BJ (cell line): ENCODE data around the gene CAPNS1. TPM values are rescaled to one million over a fixed set of nuclear protein-coding genes. Genes with fewer than 3 reads are reported as not detected.
"Not testable (repeated sequence)": the region's sequence is repeated elsewhere in the genome, so short reads cannot be mapped to it uniquely, and the experiment has no call there.

ENCODE experiments used
- CTCF ChIA-PET: fragments of 350-600 bp; formaldehyde crosslinking; extraction: SDS; loops from one replicate; lab custom pipeline; 2021; ENCODE audit warnings: antibody characterized with exemption, inconsistent platforms; lab: Yijun Ruan, JAX
- POLR2A ChIA-PET: fragments of 300-600 bp; sonication (Branson Sonifier 250); formaldehyde crosslinking; extraction: SDS; loops from one replicate; lab custom pipeline; 2021; ENCODE audit warnings: antibody characterized with exemption; lab: Charles Lee
- DNase-seq: peaks from one replicate; pipeline ENCODE4 v3.0.0-alpha.2; 2011; ENCODE audit warnings: low read depth
- H3K27me3 ChIP-seq: 2 replicates; pipeline ENCODE4 v1.6.0; 2011; ENCODE audit warnings: low read length; ENCODE audit not compliant: control insufficient read depth, insufficient read depth
- H3K36me3 ChIP-seq: 2 replicates; pipeline ENCODE4 v1.5.1; 2011; ENCODE audit warnings: low read length; ENCODE audit not compliant: control insufficient read depth, insufficient read depth
- H3K4me3 ChIP-seq: 2 replicates; pipeline ENCODE4 v1.5.1; 2011; ENCODE audit warnings: low read depth, mild to moderate bottlenecking, control low read depth, low read length
- polyA plus RNA-seq: library from polyadenylated mRNA; depleted of rRNA; stranded (reverse); fragments of >200 nt; gene quantifications from 2 replicates; pipeline ENCODE4 v1.2.3, GENCODE V29; 2011
- TF ChIP-seq, protein P1 (sequence below): IDR thresholded peaks from 2 replicates; pipeline ENCODE4 v1.5.1; 2011; ENCODE audit warnings: low read depth, mild to moderate bottlenecking, control low read depth, inconsistent platforms, low read length, moderate library complexity; ENCODE audit not compliant: insufficient read depth

Gene CAPNS1
- polyA plus RNA-seq, 1 experiment = 1,299 TPM

GRCh38 chr19:36120092-36120983 is 19.5 kb upstream of the CAPNS1 start:
- POLR2A ChIA-PET = no interaction called here
- H3K36me3 ChIP-seq = peaks cover 12% of the 10 kb centered on the region

DNA sequence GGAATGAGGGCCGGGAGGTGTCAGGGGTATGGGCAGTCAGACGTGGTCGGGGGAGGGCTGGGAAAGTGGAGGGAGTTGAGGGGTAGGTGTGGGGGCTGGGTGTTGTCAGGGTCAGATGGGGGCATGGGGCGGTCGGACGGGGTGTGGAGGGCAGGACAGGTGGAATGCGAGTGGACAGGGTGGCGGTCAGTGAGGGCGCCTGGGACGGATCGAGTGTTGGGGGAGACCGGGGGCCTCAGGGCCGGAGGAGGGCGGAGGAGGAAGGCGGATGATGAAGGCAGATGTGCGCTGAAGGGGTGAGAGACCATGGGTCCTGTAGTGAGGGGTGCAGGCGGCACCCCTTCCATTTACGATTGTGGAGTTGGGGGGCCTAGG is 18.9 kb upstream of the CAPNS1 start:
- DNase-seq = no peak
- H3K36me3 ChIP-seq = peaks cover 15% of the 10 kb centered on the region
- CTCF ChIA-PET = no interaction called here
- TF ChIP-seq, protein P1, sequence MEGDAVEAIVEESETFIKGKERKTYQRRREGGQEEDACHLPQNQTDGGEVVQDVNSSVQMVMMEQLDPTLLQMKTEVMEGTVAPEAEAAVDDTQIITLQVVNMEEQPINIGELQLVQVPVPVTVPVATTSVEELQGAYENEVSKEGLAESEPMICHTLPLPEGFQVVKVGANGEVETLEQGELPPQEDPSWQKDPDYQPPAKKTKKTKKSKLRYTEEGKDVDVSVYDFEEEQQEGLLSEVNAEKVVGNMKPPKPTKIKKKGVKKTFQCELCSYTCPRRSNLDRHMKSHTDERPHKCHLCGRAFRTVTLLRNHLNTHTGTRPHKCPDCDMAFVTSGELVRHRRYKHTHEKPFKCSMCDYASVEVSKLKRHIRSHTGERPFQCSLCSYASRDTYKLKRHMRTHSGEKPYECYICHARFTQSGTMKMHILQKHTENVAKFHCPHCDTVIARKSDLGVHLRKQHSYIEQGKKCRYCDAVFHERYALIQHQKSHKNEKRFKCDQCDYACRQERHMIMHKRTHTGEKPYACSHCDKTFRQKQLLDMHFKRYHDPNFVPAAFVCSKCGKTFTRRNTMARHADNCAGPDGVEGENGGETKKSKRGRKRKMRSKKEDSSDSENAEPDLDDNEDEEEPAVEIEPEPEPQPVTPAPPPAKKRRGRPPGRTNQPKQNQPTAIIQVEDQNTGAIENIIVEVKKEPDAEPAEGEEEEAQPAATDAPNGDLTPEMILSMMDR = no peak
- no peaks in the 10 kb centered on the region for H3K27me3 ChIP-seq
- no peak overlapping the region for H3K4me3 ChIP-seq
- POLR2A ChIA-PET = no interaction called here

More at GRCh38 chr19:36120092-36120983, 19.5 kb upstream of the CAPNS1 start:
- Histone ChIP-seq H3K27me3 (no peaks in the 10 kb centered on the region), H3K4me3 (no peak overlapping the region)
- TF ChIP-seq, protein P1 = no peak
- CTCF ChIA-PET = interaction anchor here (1.8 kb wide), 1 partner anchor 8 kb away, joined by 9 read pairs; no protein-coding TSS in a partner anchor
- DNase-seq = no peak

DNA sequence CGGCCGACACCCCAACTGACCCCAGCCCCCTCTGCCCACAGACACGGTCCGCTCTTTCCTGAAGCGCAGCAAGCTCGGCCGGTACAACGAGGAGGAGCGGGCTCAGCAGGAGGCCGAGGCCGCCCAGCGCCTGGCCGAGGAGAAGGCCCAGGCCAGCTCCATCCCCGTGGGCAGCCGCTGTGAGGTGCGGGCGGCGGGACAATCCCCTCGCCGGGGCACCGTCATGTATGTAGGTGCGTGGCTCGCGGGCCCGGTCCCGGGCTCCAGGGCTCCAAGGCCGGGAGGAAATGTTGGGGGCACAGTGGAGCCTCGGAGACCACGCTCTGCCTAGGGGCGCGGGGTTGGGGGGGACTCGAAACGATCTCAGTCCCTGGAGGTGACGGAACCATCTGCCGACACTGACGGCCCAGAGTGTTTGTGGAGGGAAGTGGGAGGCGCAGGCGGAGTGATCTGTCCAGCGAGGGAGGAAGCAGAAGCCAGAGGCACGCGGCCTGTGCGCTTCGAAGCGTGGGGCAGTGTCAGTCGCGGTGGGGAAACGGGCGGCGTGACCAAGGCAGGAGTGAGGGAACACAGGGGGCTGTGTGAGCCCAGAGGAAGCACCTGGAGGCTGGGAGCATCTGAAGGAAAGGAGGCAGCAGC is 18.3 kb upstream of the CAPNS1 start:
- Histone ChIP-seq H3K4me3 (no peak overlapping the region), H3K36me3 (peaks cover 15% of the 10 kb centered on the region), H3K27me3 (no peaks in the 10 kb centered on the region)
- ChIA-PET CTCF (no interaction called here), POLR2A (no interaction called here)
- DNase-seq = no peak
- TF ChIP-seq, protein P1 = no peak

- ChIA-PET CTCF (interaction anchor here (1.2 to 5.8 kb wide), 3 partner anchors 26 to 47 kb away, joined by 3 to 61 read pairs (median 39); no protein-coding TSS in a partner anchor), POLR2A (no interaction called here)
- Histone ChIP-seq H3K27me3 (no peaks in the 10 kb centered on the region), H3K36me3 (peaks cover 11% of the 10 kb centered on the region), H3K4me3 (no peak overlapping the region)
- TF ChIP-seq, protein P1 = no peak
- no peak for DNase-seq
Observed at GRCh38 chr19:36125557-36125956, 14.3 kb upstream of the CAPNS1 start.

- H3K4me3 ChIP-seq = peak overlapping the region; percentile 43
- TF ChIP-seq, protein P1 = no peak
- CTCF ChIA-PET = interaction anchor here (0.6 to 5.8 kb wide), 22 partner anchors 8 to 87 kb away, joined by 3 to 61 read pairs (median 8); partner anchors contain the start of genes CAPNS1, COX7A1, POLR2I and TBCB
- H3K36me3 ChIP-seq = peaks cover 5% of the 10 kb centered on the region
- POLR2A ChIA-PET = no interaction called here
- no peaks in the 10 kb centered on the region for H3K27me3 ChIP-seq
- no peak for DNase-seq
Observed at GRCh38 chr19:36128392-36128736, 11.5 kb upstream of the CAPNS1 start.

DNA sequence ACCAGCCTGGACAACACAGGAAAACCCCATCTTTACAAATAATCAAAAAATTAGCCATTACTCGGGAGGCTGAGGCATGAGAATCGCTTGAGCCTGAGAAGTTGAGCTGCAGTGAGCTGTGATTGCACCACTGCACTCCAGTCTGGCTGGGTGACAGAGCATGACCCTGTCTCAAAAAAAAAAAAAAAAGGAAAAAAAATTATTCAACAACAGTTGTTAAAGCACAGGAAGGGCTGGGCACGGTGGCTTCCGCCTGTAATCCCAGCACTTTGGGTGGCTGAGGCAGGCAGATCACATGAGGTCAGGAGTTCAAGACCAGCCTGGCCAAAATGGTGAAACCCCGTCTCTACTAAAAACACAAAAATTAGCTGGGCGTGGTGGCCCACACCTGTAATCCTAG is 8.6 kb upstream of the CAPNS1 start:
- DNase-seq, H3K4me3 ChIP-seq: not testable (repeated sequence)
- CTCF ChIA-PET = interaction anchor here (1.2 kb wide), 1 partner anchor 39 kb away, joined by 5 read pairs; no protein-coding TSS in a partner anchor

DNA sequence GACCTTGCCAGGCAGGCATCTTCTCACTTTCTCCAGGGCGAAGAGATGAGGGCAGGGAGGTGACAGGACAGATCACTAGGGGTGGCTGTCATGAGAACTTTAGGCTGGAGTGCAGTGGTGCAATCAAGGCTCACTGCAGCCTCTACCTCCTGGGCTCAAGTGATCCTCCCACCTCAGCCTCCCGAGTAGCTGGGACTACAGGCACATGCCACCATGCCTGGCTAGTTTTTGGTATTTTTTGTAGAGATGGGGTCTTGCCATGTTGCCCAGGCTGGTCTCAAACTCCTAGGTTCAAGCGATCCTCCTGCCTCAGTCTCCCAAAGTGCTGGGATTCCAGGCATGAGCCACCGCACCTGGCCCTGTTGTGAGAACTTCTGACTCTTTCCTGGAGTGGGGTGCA is 5.0 kb upstream of the CAPNS1 start:
- POLR2A ChIA-PET = not testable (repeated sequence)
- CTCF ChIA-PET = interaction anchor here (0.6 kb wide), 1 partner anchor 12 kb away, joined by 3 read pairs; no protein-coding TSS in a partner anchor

More for the DNA sequence above, 8.6 kb upstream of the CAPNS1 start:
- H3K27me3 ChIP-seq, POLR2A ChIA-PET, H3K36me3 ChIP-seq: not testable (repeated sequence)

More for the DNA sequence above, 5.0 kb upstream of the CAPNS1 start:
- not testable (repeated sequence) for H3K4me3 ChIP-seq, DNase-seq, H3K36me3 ChIP-seq, H3K27me3 ChIP-seq
